ENCODE measurements around the gene CBX5. TPM values are rescaled to one million over a fixed set of nuclear protein-coding genes. Genes with fewer than 3 reads are reported as not detected.

The CBX5 gene
- polyA plus RNA-seq, 1 donor: 41.4 TPM

DNA sequence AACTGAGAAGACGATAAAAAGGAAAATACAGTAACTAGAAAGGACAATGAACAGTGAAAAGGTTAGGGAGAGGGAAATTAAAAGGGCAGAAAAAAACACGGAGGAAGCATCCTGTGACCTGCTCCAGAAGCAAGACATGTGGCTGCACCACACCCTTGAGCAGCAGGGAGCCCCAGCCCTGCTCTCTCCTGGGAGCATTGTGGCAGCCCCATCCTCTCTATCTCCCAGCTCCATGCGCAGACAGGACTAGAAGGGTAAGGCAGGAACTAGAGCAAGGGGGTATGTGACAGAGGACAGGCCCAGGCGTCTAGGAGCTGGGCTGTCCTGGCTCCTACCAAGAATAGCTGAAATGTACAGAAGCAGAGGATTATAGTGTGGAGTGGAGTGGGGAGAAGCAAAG is 52.5 kb downstream of the CBX5 start:
- no peak for DNase-seq
- 86% methylated on average over 1 of the region's 4 CpGs for WGBS (ENCODE audit: insufficient coverage, low lambda C conversion rate)

GRCh38 chr12:54225666-54226065 is 54.3 kb downstream of the CBX5 start:
- WGBS (ENCODE audit: insufficient coverage, low lambda C conversion rate): no CpG with 5 or more reads among the region's 1 CpG
- H3K4me3 ChIP-seq (ENCODE audit: low read length): no peak overlapping the region
- H3K36me3 ChIP-seq (ENCODE audit: control insufficient read depth, insufficient read depth, low read length): no peaks in the 10 kb centered on the region
- no peaks in the 10 kb centered on the region for H3K9me3 ChIP-seq (ENCODE audit: control insufficient read depth, low read depth, low read length)
- peaks cover 17% of the 10 kb centered on the region for H3K27me3 ChIP-seq (ENCODE audit: control insufficient read depth, insufficient read depth, low read length)
- no peak overlapping the region for H3K27ac ChIP-seq (ENCODE audit: low read length)
- no peak for DNase-seq
- peaks cover 2% of the 10 kb centered on the region for H3K4me1 ChIP-seq (ENCODE audit: control insufficient read depth, insufficient read depth, low read length)

More for the DNA sequence above, 52.5 kb downstream of the CBX5 start:
- H3K36me3 ChIP-seq (ENCODE audit: control insufficient read depth, insufficient read depth, low read length): no peaks in the 10 kb centered on the region
- H3K27me3 ChIP-seq (ENCODE audit: control insufficient read depth, insufficient read depth, low read length): peaks cover 5% of the 10 kb centered on the region
- H3K9me3 ChIP-seq (ENCODE audit: control insufficient read depth, low read depth, low read length): no peaks in the 10 kb centered on the region
- H3K27ac ChIP-seq (ENCODE audit: low read length): no peak overlapping the region
- no peak overlapping the region for H3K4me3 ChIP-seq (ENCODE audit: low read length)
- H3K4me1 ChIP-seq (ENCODE audit: control insufficient read depth, insufficient read depth, low read length): peaks cover 2% of the 10 kb centered on the region

- Histone ChIP-seq H3K27me3 (ENCODE audit: control insufficient read depth, insufficient read depth, low read length) (peaks cover 35% of the 10 kb centered on the region), H3K36me3 (ENCODE audit: control insufficient read depth, insufficient read depth, low read length) (no peaks in the 10 kb centered on the region), H3K4me3 (ENCODE audit: low read length) (no peak overlapping the region), H3K27ac (ENCODE audit: low read length) (no peak overlapping the region), H3K9me3 (ENCODE audit: control insufficient read depth, low read depth, low read length) (peaks cover 3% of the 10 kb centered on the region), H3K4me1 (ENCODE audit: control insufficient read depth, insufficient read depth, low read length) (peaks cover under 1% of the 10 kb centered on the region)
- no peak for DNase-seq
- 100% methylated on average over 1 of the region's 1 CpG for WGBS (ENCODE audit: insufficient coverage, low lambda C conversion rate)
Measured at GRCh38 chr12:54222609-54223008, 57.3 kb downstream of the CBX5 start.

- no peak for DNase-seq
- Histone ChIP-seq H3K27ac (ENCODE audit: low read length) (no peak overlapping the region), H3K27me3 (ENCODE audit: control insufficient read depth, insufficient read depth, low read length) (peaks cover 46% of the 10 kb centered on the region), H3K36me3 (ENCODE audit: control insufficient read depth, insufficient read depth, low read length) (no peaks in the 10 kb centered on the region), H3K9me3 (ENCODE audit: control insufficient read depth, low read depth, low read length) (peaks cover 3% of the 10 kb centered on the region), H3K4me3 (ENCODE audit: low read length) (no peak overlapping the region), H3K4me1 (ENCODE audit: control insufficient read depth, insufficient read depth, low read length) (peaks cover 6% of the 10 kb centered on the region)
- 77% methylated on average over 3 of the region's 6 CpGs for WGBS (ENCODE audit: insufficient coverage, low lambda C conversion rate)
Measured at GRCh38 chr12:54221402-54221984, 58.4 kb downstream of the CBX5 start.

GRCh38 chr12:54220567-54220966 is 59.4 kb downstream of the CBX5 start:
- DNase-seq: no peak
- Histone ChIP-seq H3K4me1 (ENCODE audit: control insufficient read depth, insufficient read depth, low read length) (peaks cover 6% of the 10 kb centered on the region), H3K27ac (ENCODE audit: low read length) (no peak overlapping the region), H3K9me3 (ENCODE audit: control insufficient read depth, low read depth, low read length) (peaks cover 3% of the 10 kb centered on the region), H3K36me3 (ENCODE audit: control insufficient read depth, insufficient read depth, low read length) (no peaks in the 10 kb centered on the region), H3K27me3 (ENCODE audit: control insufficient read depth, insufficient read depth, low read length) (peaks cover 55% of the 10 kb centered on the region), H3K4me3 (ENCODE audit: low read length) (no peak overlapping the region)
- WGBS (ENCODE audit: insufficient coverage, low lambda C conversion rate): no CpG with 5 or more reads among the region's 7 CpGs

DNA sequence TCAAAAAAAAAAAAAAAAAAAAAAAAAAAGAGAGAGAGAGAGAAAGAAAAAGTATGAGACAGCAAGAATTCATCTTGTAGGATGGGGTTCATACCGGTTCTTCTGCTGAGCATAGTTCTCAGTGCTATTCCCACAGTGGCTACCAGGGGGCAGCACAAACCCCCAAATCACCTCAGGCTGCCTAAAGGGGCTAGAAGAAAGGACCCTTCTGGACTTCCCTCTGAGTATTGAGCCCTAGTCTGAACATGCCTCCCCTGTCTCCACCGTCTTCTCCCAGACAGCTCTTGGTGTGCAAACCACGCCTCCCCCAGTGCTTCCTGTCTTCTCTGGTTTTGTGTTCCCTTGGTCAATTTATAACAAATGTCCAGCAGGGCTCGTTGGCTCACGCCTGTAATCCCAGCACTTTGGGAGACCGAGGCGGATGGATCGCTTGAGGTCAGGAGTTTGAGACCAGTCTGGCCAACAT is 59.8 kb downstream of the CBX5 start:
- DNase-seq: peak; percentile 56 to 64
- Histone ChIP-seq H3K4me3 (ENCODE audit: low read length) (no peak overlapping the region), H3K4me1 (ENCODE audit: control insufficient read depth, insufficient read depth, low read length) (peaks cover 6% of the 10 kb centered on the region), H3K27ac (ENCODE audit: low read length) (no peak overlapping the region), H3K9me3 (ENCODE audit: control insufficient read depth, low read depth, low read length) (peaks cover 3% of the 10 kb centered on the region), H3K27me3 (ENCODE audit: control insufficient read depth, insufficient read depth, low read length) (peaks cover 56% of the 10 kb centered on the region), H3K36me3 (ENCODE audit: control insufficient read depth, insufficient read depth, low read length) (no peaks in the 10 kb centered on the region)
- no CpG with 5 or more reads among the region's 8 CpGs for WGBS (ENCODE audit: insufficient coverage, low lambda C conversion rate)

DNA sequence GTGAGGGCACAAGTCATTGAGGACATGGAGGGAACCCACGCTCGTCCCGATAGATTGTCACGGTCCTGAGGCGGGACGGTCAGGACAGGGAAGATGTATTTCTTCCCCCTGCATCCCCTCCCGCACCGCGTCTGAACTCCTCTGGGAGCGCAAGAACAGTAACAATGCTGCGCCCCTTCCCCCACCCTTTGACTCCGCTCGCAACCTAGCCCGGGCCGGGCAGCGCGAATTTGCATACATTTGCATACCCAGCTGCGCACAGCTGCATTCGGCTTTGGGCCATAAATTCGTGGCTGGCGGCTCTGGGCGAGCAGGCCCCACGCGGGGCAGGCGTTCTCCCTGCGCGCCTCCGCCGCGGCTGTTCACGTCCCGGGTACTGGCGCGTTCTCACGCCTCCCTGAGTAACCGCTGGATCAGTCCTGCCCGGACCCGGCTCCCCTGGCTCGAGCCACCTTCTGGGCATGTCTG is 62.1 kb downstream of the CBX5 start:
- Histone ChIP-seq H3K4me1 (ENCODE audit: control insufficient read depth, insufficient read depth, low read length) (peaks cover 6% of the 10 kb centered on the region), H3K27ac (ENCODE audit: low read length) (no peak overlapping the region), H3K9me3 (ENCODE audit: control insufficient read depth, low read depth, low read length) (peaks cover 6% of the 10 kb centered on the region), H3K4me3 (ENCODE audit: low read length) (peak overlapping the region; percentile 11), H3K27me3 (ENCODE audit: control insufficient read depth, insufficient read depth, low read length) (peaks cover 72% of the 10 kb centered on the region), H3K36me3 (ENCODE audit: control insufficient read depth, insufficient read depth, low read length) (no peaks in the 10 kb centered on the region)
- no CpG with 5 or more reads among the region's 39 CpGs for WGBS (ENCODE audit: insufficient coverage, low lambda C conversion rate)
- peak in 1 of 2 donors; percentile 24 for DNase-seq

DNA sequence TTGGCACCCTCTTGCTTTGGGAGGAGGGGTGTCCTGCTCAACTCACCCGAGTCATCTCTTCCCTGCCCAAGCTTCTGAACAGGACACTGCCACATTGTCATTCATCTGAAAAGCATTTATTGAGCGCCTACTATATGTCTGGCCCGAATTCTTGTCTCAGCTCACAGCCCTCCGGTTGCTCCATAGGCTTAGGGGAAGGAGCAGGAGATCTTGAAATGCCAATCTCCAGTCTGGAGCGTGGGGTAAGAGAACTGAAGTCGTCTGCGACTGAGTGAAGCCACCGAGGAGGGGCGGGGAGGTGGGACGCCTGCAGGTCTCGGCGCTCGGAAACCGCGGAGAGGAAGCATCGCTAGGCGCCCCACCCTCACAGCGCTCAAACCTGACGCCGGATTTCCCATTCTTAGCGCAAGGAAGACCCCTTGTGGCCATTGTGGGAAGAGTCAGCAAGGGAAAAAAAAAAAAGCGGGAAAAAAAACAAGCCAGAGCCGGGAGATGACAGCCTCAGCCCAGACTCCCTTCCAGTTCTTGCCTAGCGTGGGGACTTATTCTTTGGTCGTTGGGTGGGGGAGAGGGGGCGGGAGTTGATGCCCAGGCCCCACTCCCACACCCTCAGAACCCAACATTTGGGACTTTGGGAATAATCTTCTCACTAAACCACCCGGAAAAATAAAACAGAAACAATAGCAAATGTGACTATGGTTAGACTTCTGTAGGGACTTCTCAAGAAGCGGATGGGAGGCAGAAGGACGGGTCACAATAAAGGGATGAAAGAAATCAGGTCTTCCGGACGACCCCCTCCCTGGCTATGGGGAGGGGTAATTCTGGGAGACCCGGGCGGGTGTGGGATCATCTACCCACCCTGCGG is 62.9 kb downstream of the CBX5 start:
- WGBS (ENCODE audit: insufficient coverage, low lambda C conversion rate): 0% methylated on average over 2 of the region's 34 CpGs
- H3K4me1 ChIP-seq (ENCODE audit: control insufficient read depth, insufficient read depth, low read length): peaks cover 6% of the 10 kb centered on the region
- peaks cover 6% of the 10 kb centered on the region for H3K9me3 ChIP-seq (ENCODE audit: control insufficient read depth, low read depth, low read length)
- H3K27me3 ChIP-seq (ENCODE audit: control insufficient read depth, insufficient read depth, low read length): peaks cover 74% of the 10 kb centered on the region
- no peak overlapping the region for H3K27ac ChIP-seq (ENCODE audit: low read length)
- peak; percentile 60 to 74 for DNase-seq
- H3K4me3 ChIP-seq (ENCODE audit: low read length): peak overlapping the region; percentile 11
- H3K36me3 ChIP-seq (ENCODE audit: control insufficient read depth, insufficient read depth, low read length): no peaks in the 10 kb centered on the region

DNA sequence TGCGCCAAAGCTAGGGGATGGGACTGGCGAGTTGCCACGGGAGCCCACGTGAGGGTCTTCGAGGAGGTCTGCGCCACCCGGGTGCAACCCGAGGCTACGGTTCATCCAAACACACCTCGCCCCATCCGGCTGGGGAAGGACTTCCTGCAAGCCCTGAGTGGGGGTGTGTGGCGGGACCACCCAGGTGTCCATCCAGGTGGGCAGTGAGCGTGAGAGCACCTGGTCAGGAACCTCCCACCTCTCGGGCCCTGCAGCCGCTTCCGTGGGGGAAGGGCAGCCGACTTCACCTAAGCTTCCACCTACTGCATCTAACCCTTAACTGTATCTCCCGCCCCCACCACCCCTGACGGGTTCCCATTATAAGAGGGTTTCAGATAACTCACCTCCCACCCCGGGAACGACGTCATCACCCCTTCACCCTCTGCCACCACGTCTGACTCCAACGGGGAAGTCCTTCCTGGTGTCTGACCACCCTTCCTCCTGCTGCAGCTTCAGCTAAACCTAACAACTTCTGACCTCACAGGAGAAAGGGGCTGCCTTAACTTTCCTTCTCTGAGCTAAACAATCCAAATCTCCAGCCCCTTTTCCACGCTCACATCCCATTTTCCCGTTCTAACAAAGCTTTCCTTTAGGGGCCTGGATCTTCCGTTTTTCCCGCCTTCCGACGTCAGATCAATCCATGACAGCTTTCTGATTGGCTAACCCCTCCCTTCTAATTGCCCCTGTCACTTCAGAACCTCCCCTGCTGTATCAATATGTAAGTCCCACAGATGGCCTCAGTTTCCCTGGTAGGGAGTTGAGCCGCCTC is 63.7 kb downstream of the CBX5 start:
- peak in 1 of 2 donors; percentile 15 for DNase-seq
- no peak overlapping the region for H3K27ac ChIP-seq (ENCODE audit: low read length)
- H3K9me3 ChIP-seq (ENCODE audit: control insufficient read depth, low read depth, low read length): peaks cover 6% of the 10 kb centered on the region
- peaks cover 72% of the 10 kb centered on the region for H3K27me3 ChIP-seq (ENCODE audit: control insufficient read depth, insufficient read depth, low read length)
- H3K4me1 ChIP-seq (ENCODE audit: control insufficient read depth, insufficient read depth, low read length): peaks cover 6% of the 10 kb centered on the region
- no peak overlapping the region for H3K4me3 ChIP-seq (ENCODE audit: low read length)
- 3% methylated on average over 6 of the region's 31 CpGs for WGBS (ENCODE audit: insufficient coverage, low lambda C conversion rate)
- no peaks in the 10 kb centered on the region for H3K36me3 ChIP-seq (ENCODE audit: control insufficient read depth, insufficient read depth, low read length)
